Subcutaneous abdominal adipose tissue (tissue), 5 donors: Measurements from ENCODE around the gene MUC12.

Source experiments
- H3K27ac ChIP-seq: one replicate; pipeline ENCODE4 v1.7.0; 2013; ENCODE audit warnings: low read depth, mild to moderate bottlenecking, inconsistent platforms, low read length, moderate library complexity
- H3K27me3 ChIP-seq, 5 donors: one replicate each; pipeline ENCODE4 v1.7.0; 2013; ENCODE audit warnings: low read length in 5 of 5, inconsistent platforms in 1 of 5; ENCODE audit not compliant: control insufficient read depth in 5 of 5, insufficient read depth in 4 of 5
- H3K36me3 ChIP-seq, 5 donors: one replicate each; pipeline ENCODE4 v1.7.0; 2013; ENCODE audit warnings: low read length in 5 of 5; ENCODE audit not compliant: control insufficient read depth in 5 of 5, insufficient read depth in 5 of 5
- H3K4me1 ChIP-seq, 5 donors: one replicate each; pipeline ENCODE4 v1.7.0; 2013; ENCODE audit warnings: low read length in 5 of 5, mild to moderate bottlenecking in 3 of 5, moderate library complexity in 1 of 5; ENCODE audit not compliant: control insufficient read depth in 5 of 5, insufficient read depth in 5 of 5
- H3K4me3 ChIP-seq, 5 donors: one replicate each; pipeline ENCODE4 v1.7.0; 2013; ENCODE audit warnings: low read length in 5 of 5, low read depth in 1 of 5
- H3K9ac ChIP-seq, 5 donors: one replicate each; pipeline ENCODE4 v1.7.0; 2013; ENCODE audit warnings: low read length in 5 of 5, mild to moderate bottlenecking in 4 of 5, moderate library complexity in 3 of 5
- H3K9me3 ChIP-seq, 5 donors: one replicate each; pipeline ENCODE4 v1.7.0; 2013; ENCODE audit warnings: low read length in 5 of 5; ENCODE audit not compliant: control insufficient read depth in 5 of 5
- donor health status: healthy.
- donor health status: healthy.
- donor health status: healthy.
- donor health status: healthy.
- donor health status: healthy.

Gene MUC12

GRCh38 chr7:100967292-100967863 lies 2.0 kb upstream of the MUC12 start:
- H3K27me3 ChIP-seq, result peaks cover 39 to 72% (median 64%) of the 10 kb centered on the region in 5 donors
- H3K9me3 ChIP-seq, result no peaks in the 10 kb centered on the region
- H3K4me1 ChIP-seq, result peaks cover 0 to 16% (median 13%) of the 10 kb centered on the region in 5 donors
- H3K36me3 ChIP-seq, result no peaks in the 10 kb centered on the region
- H3K9ac ChIP-seq, result no peak overlapping the region
- no peak overlapping the region for H3K4me3 ChIP-seq
- H3K27ac ChIP-seq, result no peak overlapping the region

GRCh38 chr7:100968031-100968430 lies 1.3 kb upstream of the MUC12 start:
- H3K4me3 ChIP-seq, result no peak overlapping the region
- peaks cover 40 to 74% (median 64%) of the 10 kb centered on the region in 5 donors for H3K27me3 ChIP-seq
- no peaks in the 10 kb centered on the region for H3K9me3 ChIP-seq

DNA sequence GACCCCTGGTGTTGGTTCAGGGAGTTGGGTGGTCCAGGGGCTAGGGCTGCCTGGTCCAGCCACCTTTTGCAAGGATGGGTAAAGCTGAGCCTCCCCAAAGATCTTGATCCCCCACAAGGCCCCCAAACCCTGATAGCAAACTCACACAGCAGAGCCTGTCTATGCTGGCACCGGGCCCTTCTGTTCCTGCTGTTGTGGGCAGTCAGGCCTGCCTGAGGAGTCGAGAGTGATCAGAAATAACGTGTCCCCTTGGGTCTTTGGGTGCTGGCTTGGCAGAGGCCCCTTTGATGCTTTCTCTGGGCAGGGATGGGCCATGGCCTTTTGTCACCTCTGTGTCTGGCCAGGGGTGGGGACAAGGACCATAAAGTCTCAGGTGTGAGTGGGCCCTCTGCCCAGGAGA lies 715 bp upstream of the MUC12 start:
- Histone ChIP-seq H3K9me3 (no peaks in the 10 kb centered on the region), H3K36me3 (no peaks in the 10 kb centered on the region), H3K4me3 (no peak overlapping the region), H3K27ac (no peak overlapping the region), H3K27me3 (peaks cover 41 to 69% (median 60%) of the 10 kb centered on the region in 5 donors), H3K9ac (no peak overlapping the region), H3K4me1 (peaks cover 0 to 16% (median 13%) of the 10 kb centered on the region in 5 donors)

More at GRCh38 chr7:100968031-100968430, 1.3 kb upstream of the MUC12 start:
- no peak overlapping the region for H3K27ac ChIP-seq
- H3K36me3 ChIP-seq, result no peaks in the 10 kb centered on the region
- no peak overlapping the region for H3K9ac ChIP-seq
- peaks cover 0 to 16% (median 13%) of the 10 kb centered on the region in 5 donors for H3K4me1 ChIP-seq

- H3K4me1 ChIP-seq, result peaks cover 0 to 5% (median 3%) of the 10 kb centered on the region in 5 donors
- peaks cover 28 to 42% (median 38%) of the 10 kb centered on the region in 5 donors for H3K27me3 ChIP-seq
These were observed 2.0 kb downstream of the MUC12 start for GRCh38 chr7:100971111-100972001.

DNA sequence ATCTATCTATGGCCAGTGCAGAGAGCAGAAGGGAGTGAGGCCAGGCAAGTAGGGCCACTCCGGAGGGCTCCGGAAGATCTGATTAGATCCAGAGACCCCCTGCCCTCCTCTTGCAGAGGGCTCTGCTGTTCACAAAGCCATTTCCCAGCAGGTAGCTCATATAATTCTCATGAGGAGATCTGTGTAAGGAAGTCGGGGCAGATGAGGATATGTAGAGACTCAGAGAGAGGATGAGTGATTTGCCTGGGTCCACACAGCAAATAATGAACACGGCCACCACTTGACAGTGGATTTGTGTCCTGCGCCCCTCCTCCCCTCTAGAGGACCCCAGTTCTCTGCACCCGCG lies 2.6 kb downstream of the MUC12 start:
- H3K9ac ChIP-seq, result no peak overlapping the region
- no peaks in the 10 kb centered on the region for H3K4me1 ChIP-seq

More at GRCh38 chr7:100971111-100972001, 2.0 kb downstream of the MUC12 start:
- peaks cover 0 to 7% (median 0%) of the 10 kb centered on the region in 5 donors for H3K9me3 ChIP-seq
- no peaks in the 10 kb centered on the region for H3K36me3 ChIP-seq
- no peak overlapping the region for H3K9ac ChIP-seq
- no peak overlapping the region for H3K27ac ChIP-seq
- no peak overlapping the region for H3K4me3 ChIP-seq

DNA sequence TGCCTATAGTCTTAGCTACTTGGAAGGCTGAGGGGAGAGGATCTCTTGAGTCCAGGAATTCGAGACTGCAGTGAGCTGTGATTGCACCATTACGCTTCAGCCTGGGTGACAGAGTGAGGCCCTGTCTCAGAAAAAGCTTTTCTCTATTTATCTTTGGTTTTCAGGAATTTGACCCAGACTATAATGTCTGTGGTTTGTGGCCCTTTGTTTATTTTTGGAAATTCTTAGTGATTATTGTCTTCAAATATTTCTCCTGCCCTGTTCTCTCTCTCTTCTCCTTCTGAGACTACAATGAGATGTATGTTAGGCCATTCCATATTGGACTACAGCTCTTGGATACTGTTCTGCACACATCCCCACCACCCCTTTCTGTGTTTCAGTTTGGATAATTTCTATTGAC lies 4.7 kb downstream of the MUC12 start:
- peaks cover 0 to 7% (median 0%) of the 10 kb centered on the region in 5 donors for H3K9me3 ChIP-seq
- H3K4me3 ChIP-seq, result no peak overlapping the region
- H3K9ac ChIP-seq, result no peak overlapping the region
- peaks cover 10 to 19% (median 16%) of the 10 kb centered on the region in 5 donors for H3K27me3 ChIP-seq
- no peaks in the 10 kb centered on the region for H3K4me1 ChIP-seq
- H3K36me3 ChIP-seq, result no peaks in the 10 kb centered on the region
- H3K27ac ChIP-seq, result no peak overlapping the region

More for the DNA sequence above, 2.6 kb downstream of the MUC12 start:
- no peaks in the 10 kb centered on the region for H3K36me3 ChIP-seq
- no peak overlapping the region for H3K27ac ChIP-seq
- peaks cover 22 to 36% (median 33%) of the 10 kb centered on the region in 5 donors for H3K27me3 ChIP-seq
- peaks cover 0 to 7% (median 0%) of the 10 kb centered on the region in 5 donors for H3K9me3 ChIP-seq
- no peak overlapping the region for H3K4me3 ChIP-seq

- Histone ChIP-seq H3K27me3 (peaks cover 3 to 8% (median 5%) of the 10 kb centered on the region in 5 donors), H3K27ac (no peak overlapping the region), H3K36me3 (no peaks in the 10 kb centered on the region), H3K9ac (no peak overlapping the region), H3K4me1 (no peaks in the 10 kb centered on the region), H3K4me3 (no peak overlapping the region), H3K9me3 (peaks cover 0 to 7% (median 0%) of the 10 kb centered on the region in 5 donors)
These were observed 6.0 kb downstream of the MUC12 start for GRCh38 chr7:100975371-100975821.

GRCh38 chr7:100978300-100978699 lies 8.9 kb downstream of the MUC12 start:
- Histone ChIP-seq H3K27me3 (peaks cover 0 to 3% (median 2%) of the 10 kb centered on the region in 5 donors), H3K4me1 (no peaks in the 10 kb centered on the region), H3K9me3 (peaks cover 0 to 7% (median 0%) of the 10 kb centered on the region in 5 donors), H3K4me3 (no peak overlapping the region), H3K9ac (no peak overlapping the region), H3K36me3 (no peaks in the 10 kb centered on the region), H3K27ac (no peak overlapping the region)

- H3K9ac ChIP-seq, result no peak overlapping the region
- H3K4me3 ChIP-seq, result no peak overlapping the region
- H3K9me3 ChIP-seq, result no peaks in the 10 kb centered on the region
- no peaks in the 10 kb centered on the region for H3K4me1 ChIP-seq
- peaks cover 0 to 3% (median 0%) of the 10 kb centered on the region in 5 donors for H3K27me3 ChIP-seq
- H3K36me3 ChIP-seq, result no peaks in the 10 kb centered on the region
- no peak overlapping the region for H3K27ac ChIP-seq
These were observed 14.3 kb downstream of the MUC12 start for GRCh38 chr7:100983451-100984187.
